ENCODE results near the gene KIAA0040.

DNA sequence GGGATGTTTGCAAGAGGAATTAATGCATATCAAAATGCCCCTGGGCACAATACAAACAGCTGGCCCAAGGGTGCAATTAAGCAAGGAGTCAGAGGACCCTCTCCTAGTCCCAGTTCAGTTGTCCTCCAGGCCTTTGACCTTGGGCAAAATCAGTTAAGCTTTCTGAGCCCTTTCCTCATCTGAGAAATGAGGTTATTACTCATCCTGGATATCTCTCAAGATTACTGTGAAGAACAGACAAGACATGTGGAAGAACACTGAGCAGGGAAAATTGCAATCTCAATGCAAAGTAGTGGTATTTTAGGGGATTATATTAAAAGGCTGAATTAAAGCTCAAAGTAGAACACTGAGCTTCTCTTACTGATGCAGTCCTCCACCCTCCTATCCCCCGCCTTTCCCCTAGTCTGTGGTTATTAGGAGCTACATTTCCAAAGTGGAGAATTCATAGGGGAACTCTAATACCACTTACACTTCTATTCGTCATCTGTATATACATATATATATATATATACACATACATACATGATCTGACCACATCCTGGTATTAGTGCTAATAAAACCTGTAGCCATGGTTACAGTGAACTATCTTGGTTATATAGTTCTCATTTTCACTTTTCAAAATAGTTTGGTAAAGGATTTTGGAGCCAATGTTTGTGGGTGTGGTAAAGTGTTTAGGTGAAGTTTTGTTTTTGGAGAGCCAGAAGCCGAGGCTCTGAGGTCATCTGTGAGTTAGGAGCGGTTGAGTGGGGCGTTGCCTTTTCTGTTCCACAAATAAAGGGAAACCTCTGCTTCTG lies 18.1 kb downstream of the KIAA0040 start:
- TF ChIP-seq GATA3 (IDR thresholded peaks at IDR 0.05; ENCODE audit: low read depth, low read length) = no peak
- peak; percentile 51; the same call in 1 of the 2 replicates for TF ChIP-seq GATA2 (IDR thresholded peaks at IDR 0.05; ENCODE audit: low read depth, low read length)

Data from SH-SY5Y (cell line).